Measurements from ENCODE around the gene SDS.
A peak's percentile ranks its signal among the peaks of the same experiment; 100 is the strongest.

The SDS gene

DNA sequence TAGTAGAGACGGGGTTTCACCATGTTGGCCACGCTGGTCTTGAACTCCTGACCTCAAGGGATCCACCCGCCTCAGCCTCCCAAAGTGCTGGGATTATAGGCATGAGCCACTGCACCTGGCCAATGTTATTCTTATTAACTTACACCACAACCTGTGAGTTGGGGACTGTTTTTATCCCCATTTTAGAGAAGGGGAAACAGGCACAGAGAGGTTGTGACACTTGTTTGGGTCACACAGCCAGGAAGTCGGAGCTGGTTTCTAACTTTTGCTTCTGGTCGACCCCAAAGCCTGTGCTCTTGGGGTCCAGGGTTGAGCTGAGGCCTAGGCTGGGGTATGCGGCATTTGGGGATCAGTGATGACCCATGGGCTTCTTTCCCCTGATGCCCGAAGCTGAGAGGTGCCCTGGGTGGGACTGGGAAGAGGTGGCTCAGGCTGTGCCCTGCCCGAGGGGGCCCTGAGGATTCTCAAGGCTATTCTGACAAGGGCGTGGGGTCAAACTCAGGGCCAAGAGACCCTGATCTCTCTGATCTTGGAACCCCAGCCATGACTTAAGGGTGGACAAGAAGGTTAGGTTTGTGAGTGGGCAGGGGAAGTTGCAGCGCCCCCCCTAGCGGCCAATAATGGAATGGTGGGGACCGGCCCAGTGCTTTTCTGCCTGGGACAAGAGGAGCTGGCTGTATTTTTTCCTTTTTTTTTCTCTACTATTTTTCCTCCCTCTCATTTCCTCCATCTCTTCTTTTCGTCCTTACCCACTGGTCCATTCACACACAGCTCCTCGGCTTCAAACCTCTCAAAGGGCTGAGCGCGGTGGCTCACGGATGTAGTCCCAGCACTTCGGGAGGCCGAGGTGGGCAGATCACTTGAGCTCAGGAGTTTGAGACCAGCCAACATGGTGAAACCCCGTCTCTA lies 21.5 kb upstream of the SDS start:
- DNase-seq = peak; percentile 44

DNA sequence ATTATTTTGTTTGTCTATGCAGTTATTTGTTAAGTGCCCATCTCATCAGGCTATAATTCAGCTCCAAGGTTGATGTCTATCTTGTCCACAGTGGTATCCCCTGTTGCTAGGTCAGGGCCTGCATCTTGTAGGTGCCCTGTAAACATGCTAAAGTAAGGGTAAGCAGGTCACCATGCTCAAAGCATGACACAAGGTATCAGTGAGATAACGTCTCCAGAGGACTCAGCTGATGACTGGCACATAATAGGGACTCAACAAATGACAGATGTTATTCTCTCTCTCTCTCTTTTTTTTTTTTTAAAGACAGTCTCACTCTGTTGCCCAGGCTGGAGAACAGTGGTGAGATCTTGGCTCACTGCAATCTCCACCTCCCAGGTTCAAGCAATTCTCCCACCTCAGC lies 20.8 kb upstream of the SDS start:
- no peak for DNase-seq

DNA sequence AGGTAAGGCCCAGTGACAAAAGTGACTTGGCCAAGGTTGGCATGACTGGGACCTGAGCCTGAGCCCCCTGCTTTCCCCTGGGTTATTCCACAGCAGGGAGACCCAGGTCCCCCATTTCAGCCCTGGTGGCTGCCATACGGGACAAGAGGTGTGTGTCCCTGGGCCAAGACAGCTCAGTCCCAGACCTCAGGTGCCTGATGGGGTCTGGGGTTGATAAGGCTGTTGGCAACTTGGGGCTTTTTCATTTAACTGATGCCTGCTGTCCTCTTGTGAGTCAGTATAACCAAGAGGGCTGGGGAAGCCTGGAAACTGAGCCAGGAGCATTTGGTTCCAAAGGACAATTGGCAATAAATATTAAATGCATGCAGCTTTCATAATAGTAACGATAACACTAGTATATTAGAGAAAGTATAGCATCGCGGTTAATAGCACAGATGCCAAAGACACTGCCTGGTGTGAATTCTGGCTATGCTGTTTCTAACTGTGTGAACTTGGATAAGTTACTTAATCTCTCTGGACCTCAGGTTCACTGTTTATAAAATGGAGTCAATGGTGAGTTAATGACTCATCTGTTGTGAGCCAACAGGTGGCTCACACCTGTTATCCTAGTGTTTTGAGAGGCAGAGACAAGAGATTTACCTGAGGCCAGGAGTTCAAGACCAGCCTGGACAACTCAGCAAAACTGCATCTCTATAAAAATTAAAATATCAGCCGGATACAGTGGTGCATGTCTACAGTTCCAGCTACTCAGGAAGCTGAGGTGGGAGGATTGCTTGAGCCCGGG lies 19.4 kb upstream of the SDS start:
- DNase-seq = no peak

DNA sequence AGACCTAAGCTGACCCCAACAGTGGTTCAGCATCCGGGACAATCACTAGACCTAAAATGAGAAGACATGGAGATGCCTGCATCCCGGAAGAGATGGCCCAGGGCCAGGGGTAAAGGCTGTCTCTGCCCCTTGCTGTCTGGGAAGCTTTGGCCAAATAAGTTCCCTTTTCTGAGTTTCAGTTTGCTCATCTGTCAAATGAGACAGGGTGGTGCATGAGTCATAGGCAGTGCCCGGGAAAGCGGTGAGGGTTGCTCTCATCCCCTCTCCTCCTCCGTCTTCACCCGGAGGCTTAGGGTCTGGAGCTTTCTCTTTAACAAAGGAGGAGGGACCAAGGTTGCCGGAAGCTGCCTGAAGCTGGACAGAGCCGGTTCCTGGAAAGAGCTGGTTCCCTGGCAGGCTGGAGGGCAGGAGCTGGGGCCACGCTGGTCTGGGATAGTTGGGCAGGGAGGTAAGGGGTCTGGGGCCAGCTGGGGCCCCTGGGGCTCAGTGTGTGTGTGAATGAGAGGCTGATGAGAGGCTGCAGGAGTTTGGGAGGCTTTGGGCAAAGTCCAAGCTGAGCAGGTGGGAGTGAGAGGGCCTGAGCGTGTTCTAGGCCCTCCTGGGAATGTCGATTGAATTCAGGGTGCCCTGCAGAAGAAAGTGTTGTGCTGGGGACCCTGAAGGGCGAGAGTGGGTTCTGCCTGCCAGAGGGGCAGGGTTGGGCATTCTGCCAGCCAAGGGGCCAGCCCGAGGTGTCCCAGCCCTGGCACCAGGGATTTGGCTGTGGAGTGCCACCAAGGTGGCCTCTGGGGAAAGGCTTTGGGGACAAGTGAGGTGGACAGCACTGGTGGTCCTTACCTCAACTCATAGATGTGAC lies 18.6 kb upstream of the SDS start, which contains the start of gene SDSL:
TSS of gene SDSL (plus strand) at position 351 of the 856 bp plus-strand sequence. CDS start 5,603 bp downstream, outside the sequence.
- peak; percentile 84 for DNase-seq

DNA sequence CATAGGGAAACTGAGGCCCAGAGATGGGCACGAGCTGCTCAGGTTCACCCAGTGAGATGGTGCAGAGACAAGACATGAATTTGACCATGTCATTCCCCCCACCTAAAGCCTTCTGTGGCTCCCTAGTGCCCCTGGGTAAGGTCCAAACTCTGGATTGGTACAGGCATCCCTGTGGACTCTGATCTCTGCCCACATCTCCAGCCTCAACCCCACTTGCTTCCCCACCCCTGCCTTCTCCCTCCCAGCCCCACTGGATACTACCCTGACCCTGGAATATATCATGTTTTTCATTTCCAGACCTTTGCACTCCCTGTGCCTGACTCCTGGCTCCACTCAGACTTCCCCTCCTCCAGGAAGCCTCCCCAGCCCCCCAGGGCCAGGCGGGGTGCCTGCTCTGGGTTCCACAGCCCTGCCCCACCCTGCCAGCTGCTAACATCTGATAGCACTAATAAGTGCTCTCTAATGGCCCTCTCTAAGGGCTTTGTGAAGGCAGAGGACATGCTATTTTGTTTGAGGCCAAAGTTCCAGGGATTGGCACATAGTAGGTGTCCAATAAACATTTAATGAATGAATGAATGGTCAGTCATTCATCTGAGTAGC lies 17.4 kb upstream of the SDS start:
- DNase-seq = no peak

DNA sequence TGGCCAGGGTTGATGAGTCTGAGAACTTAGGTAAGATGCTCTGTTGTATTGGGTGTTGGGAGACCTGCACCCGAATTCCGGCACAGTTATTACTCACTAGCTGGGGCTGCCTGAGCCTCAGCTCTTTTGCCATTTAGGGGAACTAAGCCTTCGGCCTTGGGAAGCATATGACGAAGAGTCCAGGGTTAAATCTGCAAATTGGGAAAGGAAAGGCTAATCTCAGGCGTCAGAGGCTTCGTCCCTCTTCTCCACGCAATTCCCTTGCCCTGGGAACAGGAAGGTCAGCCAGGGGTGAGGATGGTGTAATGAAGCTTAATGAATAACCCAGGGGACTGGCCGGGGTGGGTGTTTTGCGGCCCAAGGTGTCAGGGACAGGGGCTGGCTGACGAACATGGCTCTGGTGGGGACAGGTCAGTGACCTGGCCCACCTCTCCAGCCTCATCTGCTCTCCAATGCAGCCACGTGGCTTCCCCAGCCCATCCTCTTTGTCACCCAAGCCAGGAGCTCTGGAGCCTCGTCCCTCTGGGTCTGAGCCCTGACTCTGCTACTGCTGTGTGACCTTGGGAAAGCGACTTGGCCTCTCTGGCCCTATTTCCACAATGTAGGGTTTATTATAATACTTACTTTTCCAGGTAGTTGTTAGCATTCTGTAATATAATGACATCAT lies 14.7 kb upstream of the SDS start:
- no peak for DNase-seq

DNA sequence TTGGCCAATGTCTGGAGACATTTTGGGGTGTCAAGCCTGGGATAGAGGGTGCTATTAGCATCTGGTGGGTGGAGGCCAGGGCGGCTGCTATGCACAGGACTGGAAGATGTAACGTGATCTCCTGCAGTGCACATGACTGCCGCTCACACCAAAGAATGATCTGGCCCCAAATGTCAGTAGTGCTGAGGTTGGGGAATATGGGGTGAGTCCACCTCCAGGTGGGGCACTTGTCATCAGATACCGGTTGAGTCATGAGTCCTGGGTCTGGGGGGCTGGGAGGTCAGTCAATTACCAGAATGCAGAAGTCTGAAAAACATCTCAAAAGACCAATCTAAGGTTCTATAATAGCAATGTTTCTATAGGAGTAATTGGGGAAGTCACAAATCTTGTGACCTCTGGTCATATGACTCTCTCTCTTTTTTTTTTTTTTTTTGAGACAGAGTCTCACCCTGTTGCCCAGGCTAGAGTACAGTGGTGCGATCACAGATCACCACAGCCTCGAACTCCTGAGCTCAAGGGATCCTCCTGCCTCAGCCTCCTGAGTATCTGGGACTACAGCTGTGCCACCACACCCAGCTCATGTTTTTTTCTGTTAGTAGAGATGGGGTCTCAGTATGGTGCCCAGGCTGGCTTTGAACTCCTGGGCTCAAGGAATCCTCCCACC lies 12.5 kb upstream of the SDS start:
- DNase-seq = no peak

DNA sequence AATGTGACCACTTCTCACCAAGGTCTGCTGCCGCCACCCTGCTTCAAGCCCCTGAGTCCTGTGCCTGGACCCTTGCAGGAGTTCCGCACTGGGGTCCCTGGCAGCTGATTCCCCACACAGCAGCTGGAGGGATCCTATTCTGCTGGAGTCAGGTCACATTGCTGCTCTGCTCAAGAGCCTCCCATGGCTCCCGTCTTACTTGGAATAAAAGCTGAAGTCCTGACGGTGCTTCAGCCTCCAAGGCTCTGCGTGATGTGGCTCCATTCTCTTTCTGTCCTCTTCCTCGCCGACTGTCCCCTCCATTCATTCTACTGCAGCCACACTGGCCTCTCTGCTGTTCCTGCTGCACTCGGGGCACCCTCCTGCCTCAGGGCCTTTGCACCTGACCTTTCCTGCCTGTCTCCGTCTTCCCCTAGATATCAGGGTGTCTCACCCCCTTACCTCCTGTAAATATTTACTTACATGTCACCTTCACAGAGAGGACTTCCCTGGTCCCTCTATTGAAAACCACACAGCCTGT lies 10.9 kb upstream of the SDS start:
- no peak for DNase-seq

DNA sequence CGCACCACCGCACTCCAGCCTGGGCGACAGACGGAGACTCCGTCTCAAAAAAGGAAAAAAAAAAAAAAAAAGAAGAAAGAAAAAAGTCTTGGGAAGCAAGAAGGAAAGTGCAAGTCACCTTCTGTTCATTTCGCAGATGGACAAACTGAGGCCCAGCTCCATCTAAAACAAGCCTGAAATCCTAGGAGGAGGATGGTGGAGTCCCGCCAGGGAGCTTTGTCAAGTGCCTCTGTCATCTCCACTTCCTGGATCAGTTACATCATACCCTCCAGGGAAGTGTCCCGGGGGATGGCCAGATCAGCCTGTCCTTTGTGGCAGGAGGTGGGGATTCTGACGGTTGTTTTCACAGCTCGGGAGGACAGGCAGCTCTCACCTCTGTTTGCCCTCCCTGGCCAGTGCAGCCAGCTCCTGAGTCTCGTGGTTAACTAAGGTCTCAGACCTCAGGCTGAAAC lies 9.8 kb upstream of the SDS start:
- peak; percentile 35 for DNase-seq

DNA sequence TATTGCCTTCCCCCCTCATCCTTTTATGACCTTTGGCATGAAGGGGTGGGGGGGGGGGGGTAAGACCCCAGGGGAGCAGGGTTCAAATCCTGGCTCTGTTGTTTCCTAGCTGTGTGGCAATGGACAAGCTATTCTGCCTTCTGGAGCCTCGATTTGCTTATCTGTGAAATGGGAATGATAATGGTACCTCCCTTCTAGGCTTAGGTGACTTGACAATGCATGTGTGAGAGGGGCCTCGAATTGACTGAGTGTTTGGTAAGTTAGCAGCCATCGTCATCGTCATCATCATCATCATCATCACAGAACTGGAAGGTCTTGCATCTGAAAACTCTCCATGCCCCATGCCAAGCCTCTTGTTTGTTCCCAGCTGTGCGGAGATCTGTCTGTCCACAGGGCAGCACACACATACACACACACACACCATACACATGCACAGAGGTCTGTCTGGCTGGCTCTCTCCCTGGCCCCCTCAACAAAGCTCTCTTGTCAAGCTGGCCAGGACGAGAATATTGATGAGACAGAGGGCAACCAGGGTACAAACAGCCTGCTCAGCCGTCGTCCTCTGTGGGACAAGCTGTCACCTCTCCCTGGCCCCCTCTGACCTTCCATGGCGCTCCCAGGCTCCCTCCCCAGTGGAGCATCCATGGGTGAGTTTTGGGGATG lies 5.9 kb upstream of the SDS start:
- no peak for DNase-seq

DNA sequence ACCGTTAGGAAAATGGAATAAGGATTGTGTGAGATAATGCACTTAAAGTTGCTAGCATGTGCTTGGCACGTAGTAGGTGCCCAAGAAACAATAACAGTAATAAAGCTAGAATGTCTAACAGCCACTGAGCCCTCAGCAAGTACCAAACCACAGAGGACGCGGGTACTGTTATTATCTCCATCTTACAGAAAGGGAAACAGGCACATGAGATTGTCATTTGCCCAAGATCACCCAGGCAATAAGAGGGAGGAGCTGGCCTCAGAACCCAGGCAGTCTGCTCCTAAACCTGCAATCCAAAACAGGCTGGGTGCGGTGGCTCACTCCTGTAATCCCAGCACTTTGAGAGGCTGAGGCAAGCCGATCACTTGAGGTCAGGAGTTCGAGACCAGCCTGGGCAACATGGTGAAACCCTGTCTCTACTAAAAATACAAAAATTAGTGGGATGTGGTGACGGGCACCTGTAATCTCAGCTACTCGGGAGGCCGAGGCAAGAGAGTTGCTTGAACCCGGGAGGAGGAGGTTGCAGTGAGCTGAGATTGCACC lies 5.1 kb upstream of the SDS start:
- DNase-seq = no peak

DNA sequence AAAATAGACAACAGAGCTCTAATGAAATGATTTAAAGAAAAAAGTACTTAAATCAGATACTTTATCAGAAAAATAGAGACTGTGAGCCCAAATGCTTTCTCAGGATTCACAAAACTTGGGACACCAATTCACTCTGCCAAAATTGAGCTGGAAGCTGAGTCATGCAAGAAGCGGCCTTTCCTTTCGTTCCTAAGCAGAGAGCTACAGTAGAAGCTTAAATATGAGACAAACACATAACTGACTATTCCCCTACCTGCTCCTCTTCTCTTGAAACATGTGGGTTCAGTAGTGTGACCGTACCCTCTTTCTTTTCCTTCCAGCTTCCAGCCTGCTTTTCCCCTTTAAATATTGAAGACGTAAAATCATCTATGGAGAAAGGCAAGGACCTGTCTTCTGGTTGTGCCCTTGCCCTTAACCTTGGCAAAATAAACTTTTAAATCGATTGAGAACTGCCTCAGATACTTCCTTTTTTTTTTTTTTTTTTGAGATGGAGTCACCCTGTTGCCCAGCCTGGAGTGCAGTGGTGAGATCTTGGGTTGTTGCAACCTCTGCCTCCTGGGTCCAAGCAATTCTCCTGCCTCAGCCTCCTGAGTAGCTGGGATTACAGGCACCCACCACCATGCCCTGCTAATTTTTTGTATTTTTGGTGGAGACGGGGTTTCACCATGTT lies 4.4 kb upstream of the SDS start:
- peak; percentile 23 for DNase-seq

DNA sequence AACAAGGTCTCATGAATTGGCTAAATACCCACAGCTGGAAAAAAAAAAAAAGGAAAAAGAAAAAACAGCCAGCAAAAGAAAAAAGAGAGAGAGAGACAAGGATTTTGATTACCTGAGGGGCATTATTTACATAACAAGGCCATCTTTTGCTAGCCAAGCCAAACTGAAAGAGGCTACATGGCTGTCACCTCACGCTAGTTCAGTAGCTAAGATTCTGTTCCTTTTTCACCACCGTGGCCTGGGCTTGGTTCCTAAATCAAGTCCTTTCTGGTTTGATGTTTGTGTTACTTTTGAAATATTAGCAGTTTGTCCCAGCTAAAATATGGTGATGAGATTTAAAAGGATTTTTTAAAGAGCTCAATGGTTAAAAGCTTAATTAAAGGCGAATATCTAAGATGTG lies 2.0 kb upstream of the SDS start:
- no peak for DNase-seq

DNA sequence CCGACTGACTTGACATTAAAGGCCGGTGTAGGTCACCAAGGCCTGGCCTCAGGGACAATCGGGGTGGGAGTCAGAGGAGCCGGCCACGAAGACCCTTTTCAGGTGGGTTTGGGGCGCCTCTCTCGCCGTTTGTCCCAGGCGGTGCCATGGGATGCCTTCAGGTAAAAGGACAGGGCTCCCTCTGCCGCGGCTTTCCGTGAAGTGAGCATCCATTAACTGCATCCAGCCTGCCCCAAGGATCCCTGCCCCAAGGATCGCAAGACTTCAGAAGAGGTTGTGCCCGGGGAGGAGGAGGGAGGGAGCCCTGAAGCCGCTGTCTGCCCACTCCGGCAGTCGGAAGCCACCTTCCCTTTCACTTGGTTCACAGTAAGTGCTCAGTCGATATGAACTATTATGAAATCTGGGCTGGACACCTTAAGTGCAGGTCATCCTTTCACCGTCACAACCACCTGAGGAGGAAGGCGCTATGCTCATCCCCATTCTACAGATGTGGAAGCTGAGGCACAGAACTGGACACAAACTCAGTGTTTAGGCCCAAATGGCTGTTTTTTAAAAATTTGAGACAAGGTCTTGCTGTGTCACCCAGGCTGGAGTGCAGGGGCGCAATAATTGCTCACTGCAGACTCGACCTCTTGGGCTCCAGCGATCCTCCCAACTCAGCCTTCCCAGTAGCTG lies 964 bp downstream of the SDS start:
- no peak for DNase-seq

DNA sequence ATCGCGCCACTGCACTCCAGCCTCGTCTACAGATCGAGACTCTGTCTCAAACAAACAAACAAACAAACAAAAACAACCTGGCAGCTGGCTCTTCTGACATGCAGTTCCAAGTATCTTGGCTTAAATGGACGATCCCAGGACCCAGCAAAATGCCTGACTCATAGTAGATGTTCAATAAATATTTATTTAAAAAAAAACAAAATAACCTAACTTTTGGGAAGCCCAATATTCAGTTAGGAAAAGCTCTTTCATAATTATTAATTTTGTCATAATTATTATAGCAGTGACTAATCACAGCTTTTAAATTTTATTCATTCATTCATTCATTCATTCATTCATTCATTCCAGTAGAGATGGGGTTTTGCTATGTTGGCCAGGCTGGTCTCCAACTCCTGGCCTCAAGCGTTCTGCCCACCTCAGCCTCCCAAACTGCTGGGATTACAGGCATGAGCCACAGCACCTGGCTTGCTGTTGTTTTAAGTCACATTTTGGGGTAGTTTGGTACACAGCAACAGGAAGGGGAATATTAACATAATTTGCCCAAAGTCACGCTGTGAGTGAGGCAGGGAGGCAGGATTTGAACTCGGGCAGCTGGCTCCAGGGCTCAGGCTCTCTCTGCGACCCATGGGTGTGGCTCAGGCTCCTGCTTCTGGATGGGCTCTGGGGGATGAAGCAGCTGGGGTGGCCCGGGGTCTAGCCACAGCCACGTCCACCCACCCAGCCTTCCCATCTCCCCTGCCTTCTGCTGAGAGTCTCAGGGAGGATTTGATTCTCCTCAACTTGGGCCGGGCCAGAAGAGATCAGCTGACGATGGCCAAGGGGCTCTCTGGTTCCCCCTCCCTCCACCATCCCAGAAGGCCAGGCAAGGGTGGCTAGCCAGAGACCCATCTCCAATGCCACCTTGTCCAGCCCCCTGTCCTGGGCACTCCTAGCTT lies 2.4 kb downstream of the SDS start:
- DNase-seq = no peak

DNA sequence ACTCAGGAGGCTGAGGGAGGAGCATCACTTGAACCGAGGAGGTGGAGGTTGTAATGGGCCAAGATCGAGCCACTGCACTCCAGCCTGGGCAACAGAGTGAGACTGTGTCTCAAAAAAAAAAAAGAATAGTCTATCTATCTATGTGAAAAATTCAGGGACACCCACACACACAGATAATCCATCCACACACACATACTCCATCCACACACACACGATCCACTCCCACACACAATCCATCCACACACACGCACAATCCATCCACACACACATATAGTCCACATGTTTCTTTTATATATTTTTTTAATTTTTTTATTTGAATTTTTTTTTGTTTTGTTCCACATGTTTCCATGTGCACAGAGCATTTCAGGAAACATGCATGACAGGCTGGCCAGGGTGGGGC lies 3.3 kb downstream of the SDS start:
- no peak for DNase-seq

DNA sequence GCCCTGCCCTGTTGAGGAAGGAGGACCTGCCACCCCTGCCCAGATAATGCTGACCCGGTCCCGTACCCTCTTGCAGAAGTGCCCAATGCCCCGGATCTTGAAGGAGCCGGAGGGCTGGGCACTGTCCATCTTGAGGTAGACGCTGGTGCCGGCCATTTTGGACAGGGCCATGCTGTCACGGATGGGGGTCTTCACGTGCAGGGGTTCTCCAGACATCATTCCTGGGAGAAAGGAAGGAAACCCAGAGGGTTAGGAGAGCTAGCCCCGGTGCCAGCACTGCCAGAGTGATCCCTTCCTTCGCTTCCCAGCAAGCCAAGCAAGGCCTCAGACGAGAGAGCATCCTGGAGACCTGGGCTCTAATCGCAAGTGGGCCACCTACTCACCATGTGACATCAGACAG lies 4.2 kb downstream of the SDS start:
- no peak for DNase-seq

Measured in fibroblast of skin of scalp (primary cell).